EL (cell line): Measurements from ENCODE around the gene TMIE.

ENCODE experiments used
- DNase-seq: peaks from one replicate; pipeline ENCODE4 v3.0.0-alpha.2; 2016

TMIE gene

GRCh38 chr3:46669191-46669999 lies 31.8 kb upstream of the TMIE start:
- no peak for DNase-seq

- DNase-seq = no peak
Measured at GRCh38 chr3:46670000-46670890, 30.9 kb upstream of the TMIE start.

GRCh38 chr3:46670891-46671427 lies 30.2 kb upstream of the TMIE start:
- no peak for DNase-seq

- DNase-seq = no peak
Measured at GRCh38 chr3:46671541-46672348, 29.4 kb upstream of the TMIE start.

DNA sequence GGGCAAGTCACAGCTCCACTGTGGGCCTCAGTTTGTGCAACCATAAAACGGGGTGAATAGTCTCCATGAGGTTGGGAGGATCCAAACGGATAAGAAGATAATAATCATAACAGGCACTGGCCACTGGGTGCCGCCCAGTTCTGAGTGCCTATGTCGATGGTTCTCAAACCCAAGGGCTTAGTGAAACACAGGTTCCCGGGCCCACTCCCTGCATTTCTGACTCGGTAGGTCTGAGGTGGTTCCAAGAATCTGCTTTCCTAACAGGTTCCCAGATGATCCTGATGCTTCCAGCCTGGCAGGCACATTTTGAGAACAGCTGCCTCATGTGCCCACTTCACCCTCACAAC lies 28.9 kb upstream of the TMIE start:
- no peak for DNase-seq

DNA sequence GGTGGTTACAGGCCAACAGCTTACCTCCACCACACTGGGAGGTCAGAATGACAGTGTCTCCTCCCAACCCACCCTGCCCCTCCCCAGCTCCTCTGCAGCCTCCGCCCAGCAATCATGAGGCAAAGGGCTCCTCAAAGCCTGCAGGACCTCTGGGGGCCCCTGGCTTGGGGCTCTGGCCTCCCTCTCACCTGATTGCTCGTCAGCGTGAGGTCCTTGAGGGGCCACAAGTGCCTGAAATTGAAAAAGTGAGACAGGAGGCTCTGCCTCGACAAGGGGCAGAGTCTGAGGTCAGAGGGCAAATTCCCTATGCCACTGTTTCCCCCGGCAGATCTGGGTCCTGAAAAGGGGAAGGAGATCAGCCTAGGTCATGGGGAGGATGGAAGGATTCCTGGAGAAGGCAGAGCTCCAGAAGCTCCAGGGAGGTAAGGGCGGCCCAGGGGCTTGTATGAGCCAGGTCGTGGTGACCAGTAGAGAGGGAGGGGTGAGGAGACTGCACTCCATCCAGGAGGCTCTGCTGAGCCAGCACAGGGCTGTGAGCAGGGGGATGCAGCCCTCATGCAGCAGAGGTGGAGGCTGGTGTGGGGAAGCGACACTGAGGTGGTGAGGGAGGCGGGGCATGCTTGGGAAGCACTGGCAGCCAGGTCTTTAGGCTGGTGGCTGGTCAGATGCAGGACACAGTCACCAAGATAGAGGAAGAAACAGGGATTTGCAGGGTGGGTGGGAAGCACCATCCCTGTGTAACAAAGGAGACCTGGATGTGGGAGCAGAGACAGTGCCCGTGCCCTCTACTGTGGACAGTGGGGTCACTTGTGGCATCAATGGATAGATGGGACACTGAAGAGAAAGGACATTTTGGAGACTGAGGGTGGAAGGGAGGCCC lies 27.8 kb upstream of the TMIE start:
- DNase-seq = no peak

DNA sequence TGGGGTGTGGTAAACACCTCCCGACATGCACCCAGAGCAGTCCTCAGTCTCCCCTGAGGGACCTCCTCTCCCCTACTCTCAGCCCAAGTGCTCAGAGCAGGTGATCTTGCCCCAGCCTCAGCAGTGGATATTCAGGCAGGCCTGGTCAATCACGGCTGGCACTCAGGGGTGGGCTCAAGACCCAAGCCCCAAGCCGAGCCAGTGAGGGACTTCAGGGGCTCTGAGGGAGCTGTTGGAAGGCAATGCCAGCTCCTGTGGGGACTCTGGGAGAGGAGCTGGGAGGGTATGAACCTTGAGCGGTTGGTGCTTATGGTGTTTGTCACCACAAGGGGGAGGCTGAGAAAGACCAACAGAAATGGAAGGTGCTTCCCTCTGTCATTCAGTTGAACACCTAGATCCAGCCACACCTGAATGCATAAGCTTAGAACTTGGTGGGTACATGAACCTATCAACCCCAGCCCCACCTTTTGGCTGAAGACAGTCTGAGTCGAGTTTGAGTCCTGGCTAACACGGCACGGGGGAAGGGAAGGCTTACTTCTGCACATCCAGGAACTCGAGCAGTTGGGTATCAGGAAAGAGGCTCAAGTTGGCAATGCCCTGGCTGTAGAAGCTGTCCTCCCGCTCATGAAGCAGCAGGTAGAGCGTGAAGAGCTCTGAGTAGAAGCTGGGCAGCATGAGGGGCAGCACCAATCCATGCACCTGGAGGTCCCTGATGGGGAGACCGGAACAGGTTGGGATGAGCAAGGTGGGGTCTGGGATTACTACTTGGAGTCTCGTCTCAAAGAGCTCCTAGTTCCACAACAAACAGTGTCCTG lies 27.0 kb upstream of the TMIE start:
- DNase-seq = no peak

- no peak for DNase-seq
Measured at GRCh38 chr3:46675426-46675825, 25.8 kb upstream of the TMIE start.

GRCh38 chr3:46675843-46676567 lies 25.2 kb upstream of the TMIE start:
- peak; percentile 36 for DNase-seq

DNA sequence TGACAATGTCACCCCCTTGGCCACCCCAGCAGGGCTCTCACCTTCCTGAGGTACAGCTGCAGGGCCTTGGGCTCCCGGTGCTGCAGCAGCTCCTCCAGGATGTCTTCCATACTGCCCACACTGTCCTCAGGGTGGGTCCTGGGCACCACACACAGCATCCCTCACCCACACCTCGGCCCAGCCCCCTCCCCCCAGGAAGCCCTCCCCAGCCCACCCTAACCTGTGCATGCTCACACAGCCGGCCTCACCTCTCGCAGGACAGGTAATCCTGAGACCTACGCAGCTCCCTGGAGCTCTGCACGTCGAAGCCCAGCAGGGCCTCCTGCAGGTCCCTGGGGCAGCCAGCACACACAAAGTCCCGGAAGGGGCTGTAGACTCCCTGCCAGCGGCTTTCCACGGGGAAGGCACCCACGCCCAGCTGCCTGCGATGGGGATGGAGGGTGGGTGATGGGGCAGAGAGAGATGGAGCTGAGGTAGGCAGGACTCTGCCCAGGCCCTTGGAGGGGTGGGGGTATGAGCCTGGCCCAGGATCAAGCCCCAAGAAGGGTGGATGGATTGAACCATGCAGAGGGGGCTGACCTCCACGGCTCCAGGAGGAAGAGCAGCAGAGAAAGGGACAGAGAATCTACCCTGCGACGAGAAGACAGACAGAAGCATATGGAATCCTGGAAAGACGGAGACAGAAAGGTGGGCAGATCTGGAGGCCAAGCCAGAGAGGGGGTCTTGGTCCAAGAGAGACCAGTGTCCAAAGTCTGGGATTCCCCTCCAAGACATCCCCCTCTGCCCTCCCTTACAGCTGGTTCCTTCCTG lies 24.4 kb upstream of the TMIE start:
- DNase-seq = no peak

DNA sequence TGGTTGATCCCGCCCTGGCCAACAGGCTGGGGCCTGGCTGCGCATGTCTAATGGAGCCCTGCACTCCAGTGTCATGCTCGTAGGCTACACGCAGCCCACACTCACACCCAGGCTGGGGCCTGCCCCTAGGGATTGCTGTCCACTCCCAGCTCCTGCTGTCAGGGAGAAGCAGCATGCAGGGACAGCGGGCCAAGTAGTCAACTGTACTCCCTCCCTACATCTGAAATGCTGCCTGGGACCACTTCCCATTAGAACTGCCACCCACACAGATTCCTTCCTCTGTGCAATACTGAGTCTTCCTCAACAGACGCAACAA lies 23.8 kb upstream of the TMIE start:
- DNase-seq = no peak

GRCh38 chr3:46678280-46678679 lies 22.9 kb upstream of the TMIE start:
- DNase-seq = no peak

DNA sequence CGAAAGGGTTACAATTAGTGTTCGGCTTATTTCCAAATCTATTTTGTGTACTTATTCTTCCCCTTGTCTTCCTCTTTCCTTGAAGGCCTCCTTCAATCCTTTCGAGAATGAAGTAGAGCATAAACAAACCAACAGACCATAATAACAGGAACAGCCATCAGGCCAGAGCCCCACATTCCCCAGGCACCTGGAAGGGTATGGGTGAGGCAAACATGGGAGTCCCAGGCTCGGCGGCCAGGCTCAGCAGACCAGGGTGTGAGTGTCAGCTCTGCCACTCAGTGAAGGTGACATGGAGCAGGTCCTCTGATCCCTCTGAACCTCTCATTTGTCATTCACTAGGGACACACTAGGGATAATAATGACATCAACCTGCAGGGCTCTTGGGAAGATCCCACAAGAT lies 21.5 kb upstream of the TMIE start:
- DNase-seq = no peak

DNA sequence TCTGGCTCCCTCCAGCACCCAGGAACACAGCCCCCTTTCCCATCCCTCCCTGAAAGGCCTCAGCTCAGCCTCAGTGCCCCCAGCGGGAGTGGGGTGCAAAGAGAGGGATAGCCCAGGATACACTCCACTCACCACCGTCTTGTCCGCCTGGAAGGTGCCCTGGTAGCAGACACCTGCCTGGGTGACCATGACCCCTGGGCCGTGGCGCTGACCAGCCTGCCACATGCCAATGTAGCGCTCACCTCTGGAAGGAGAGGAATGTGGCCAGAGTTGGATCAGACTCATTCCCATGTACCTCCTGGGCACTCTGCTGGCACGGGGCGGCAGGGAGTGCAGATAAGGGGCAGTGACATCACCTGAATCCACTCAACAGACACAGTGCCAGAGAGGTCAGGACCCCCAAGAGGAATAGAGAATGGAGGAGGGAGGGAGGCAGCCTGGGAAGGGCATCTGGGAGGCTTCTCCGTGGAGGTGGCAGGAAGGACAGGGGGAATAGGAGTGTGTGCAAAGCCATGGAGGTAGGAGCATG lies 20.8 kb upstream of the TMIE start:
- DNase-seq = no peak

GRCh38 chr3:46681387-46681786 lies 19.8 kb upstream of the TMIE start:
- no peak for DNase-seq

- no peak for DNase-seq
Measured at GRCh38 chr3:46681856-46682540, 19.2 kb upstream of the TMIE start.

GRCh38 chr3:46682974-46683373 lies 18.2 kb upstream of the TMIE start:
- DNase-seq = no peak

DNA sequence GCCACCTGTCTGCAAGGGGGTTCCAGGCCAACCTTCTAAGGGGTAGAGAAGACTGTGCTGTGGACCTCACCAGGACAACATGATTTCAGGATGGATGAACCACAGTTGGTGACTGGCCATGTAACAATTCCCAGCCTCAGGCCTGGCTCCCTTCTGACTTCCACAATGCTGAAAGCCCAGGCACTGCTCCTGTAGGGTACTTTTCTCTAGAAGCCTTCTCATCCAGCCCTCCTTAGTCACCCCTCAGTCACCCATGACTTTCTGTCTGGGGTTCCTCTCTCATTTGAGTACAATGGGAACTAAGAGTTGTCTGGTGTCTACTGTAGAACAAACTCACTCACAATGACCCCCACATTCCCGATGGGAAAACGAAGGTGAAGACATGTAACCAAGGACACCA lies 16.3 kb upstream of the TMIE start:
- DNase-seq = no peak

DNA sequence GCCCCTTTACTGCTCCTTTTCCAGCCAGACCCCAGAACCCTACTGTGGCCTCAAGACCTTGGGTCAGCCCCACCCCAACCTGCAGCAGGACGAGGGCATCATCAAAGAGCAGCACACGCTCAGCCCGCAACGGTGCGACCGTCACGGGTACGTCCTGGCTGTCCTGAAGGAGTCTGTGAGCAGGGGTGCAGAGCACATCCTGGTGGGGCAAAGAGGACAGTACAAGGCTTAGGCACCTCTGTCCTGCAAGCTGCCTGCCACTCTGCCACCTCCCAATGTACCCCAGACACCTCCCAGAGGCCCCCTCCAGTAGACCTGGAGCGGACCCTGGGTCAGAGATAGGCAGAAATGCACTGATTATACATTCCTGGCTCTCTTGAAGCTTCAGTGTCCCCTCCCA lies 15.7 kb upstream of the TMIE start:
- DNase-seq = no peak
